Mucosa of descending colon (tissue), 3 donors: ENCODE measurements around the gene TNNC1. TPM values are rescaled to one million over a fixed set of nuclear protein-coding genes. Genes with fewer than 3 reads are reported as not detected.

Source experiments
- ATAC-seq: fragments of 200-7000 bp; cut with Tn5 transposase; one replicate; pipeline ENCODE4 v1.9.1; 2020; ENCODE audit warnings: mild to moderate bottlenecking, moderate library complexity
- DNase-seq, 3 donors: peaks; one replicate each; pipeline ENCODE4 v3.0.0-alpha.2; 2020
- H3K36me3 ChIP-seq: fragments of 200-600 bp; one replicate; pipeline ENCODE4 v1.8.0; 2021; ENCODE audit warnings: low read depth, mild to moderate bottlenecking
- H3K4me1 ChIP-seq: fragments of 200-600 bp; one replicate; pipeline ENCODE4 v1.8.0; 2021; ENCODE audit warnings: low read depth, mild to moderate bottlenecking
- H3K4me3 ChIP-seq: fragments of 200-600 bp; one replicate; pipeline ENCODE4 v1.8.0; 2021; ENCODE audit warnings: mild to moderate bottlenecking
- H3K9me3 ChIP-seq: fragments of 200-600 bp; one replicate; pipeline ENCODE4 v1.8.0; 2021; ENCODE audit warnings: mild to moderate bottlenecking
- CTCF ChIP-seq: fragments of 200-600 bp; IDR thresholded peaks from one replicate; pipeline ENCODE4 v1.8.0; 2022; ENCODE audit warnings: antibody characterized with exemption, mild to moderate bottlenecking
- intact Hi-C, 2 donors: fragments of 100-400 bp; cut with DNase I in 1 of 2; cut with micrococcal nuclease in 1 of 2; formaldehyde crosslinking; loops; one replicate each; pipeline versions ENCODE4 v1.11.0 to v1.11.1; 2022; cut with DNase I, micrococcal nuclease
- total RNA-seq, 3 donors: library from RNA; stranded (reverse); fragmentation: NEBNext Ultra II Directional in 2 of 3; extraction: Animal tissue kit (Norgen Biotek cat#: 25700) in 2 of 3; gene quantifications; one replicate each; pipeline versions ENCODE4 v1.2.1 to v1.2.4, GENCODE V29; 2021 to 2023
- donor health status: DM: no; HTN: no; CAD: no; lungs with moderate emphysema.
- donor health status: DM: no; HTN: no; CAD: no.
- donor health status: DM: no; HTN: yes; CAD: no.

The TNNC1 gene
- total RNA-seq, 3 donors from 2014 or later = 0.60 to 6.3 (median 2.5) TPM

GRCh38 chr3:52439426-52440248 lies 14.2 kb downstream of the TNNC1 start:
- DNase-seq (no peak), ATAC-seq (no peak)
- TF ChIP-seq CTCF = no peak
- no peak overlapping the region for H3K4me3 ChIP-seq
- H3K4me1 ChIP-seq = no peaks in the 10 kb centered on the region
- intact Hi-C loops = no loop called here
- H3K9me3 ChIP-seq = no peaks in the 10 kb centered on the region
- H3K36me3 ChIP-seq = no peaks in the 10 kb centered on the region

DNA sequence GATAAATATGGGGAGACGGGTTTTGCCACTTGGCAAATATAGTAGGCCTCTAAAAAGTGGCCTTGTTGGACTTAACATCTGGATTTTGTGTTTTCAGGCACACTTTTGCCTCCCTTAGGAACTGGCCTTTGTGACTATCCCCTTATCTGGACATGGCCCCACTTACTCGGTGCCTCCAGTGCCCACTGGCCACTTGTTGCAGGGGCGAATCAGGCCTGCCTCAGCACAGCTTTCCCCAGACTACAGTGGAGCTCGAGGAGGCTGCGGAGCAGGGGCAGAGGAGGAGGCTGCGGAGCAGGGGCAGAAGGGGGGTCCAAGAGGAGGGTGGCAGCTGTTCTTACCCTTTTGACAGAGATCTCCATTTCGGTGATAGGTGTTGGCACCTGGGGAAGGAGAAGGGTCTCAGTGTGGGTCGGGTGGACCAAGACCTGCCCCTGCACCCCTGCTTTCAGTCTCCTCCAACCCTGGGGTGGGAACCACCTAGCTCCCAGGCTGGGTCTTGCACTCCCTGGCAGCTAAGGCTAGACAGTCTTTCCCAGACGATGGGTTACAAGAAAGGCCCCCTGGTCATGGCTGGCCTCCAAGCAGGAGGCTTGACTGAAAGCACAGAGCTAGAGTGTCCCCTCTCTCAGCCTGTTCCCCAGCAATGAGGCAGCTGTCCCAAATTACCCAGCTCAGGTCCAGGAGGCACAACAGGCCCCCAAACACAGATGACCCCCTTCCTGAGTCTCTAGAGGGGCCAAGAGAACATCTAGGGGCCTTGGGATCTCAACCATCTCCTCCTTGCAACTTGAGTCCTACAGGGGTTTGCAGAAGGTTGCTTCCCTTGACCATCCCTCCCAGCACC lies 15.0 kb downstream of the TNNC1 start:
- intact Hi-C loops = no loop called here
- DNase-seq = no peak
- Histone ChIP-seq H3K36me3 (no peaks in the 10 kb centered on the region), H3K9me3 (no peaks in the 10 kb centered on the region), H3K4me1 (no peaks in the 10 kb centered on the region), H3K4me3 (no peak overlapping the region)
- TF ChIP-seq CTCF = no peak
- ATAC-seq = no peak

- ATAC-seq (no peak), DNase-seq (no peak)
- no peak for TF ChIP-seq CTCF
- intact Hi-C loops = no loop called here
- H3K4me3 ChIP-seq = no peak overlapping the region
- no peaks in the 10 kb centered on the region for H3K4me1 ChIP-seq
- H3K9me3 ChIP-seq = no peaks in the 10 kb centered on the region
- H3K36me3 ChIP-seq = no peaks in the 10 kb centered on the region
Observed at GRCh38 chr3:52438104-52438376, 15.8 kb downstream of the TNNC1 start.

- no peaks in the 10 kb centered on the region for H3K9me3 ChIP-seq
- DNase-seq (peak; percentile 70 to 82 (median 75)), ATAC-seq (peak; percentile 85)
- no peaks in the 10 kb centered on the region for H3K36me3 ChIP-seq
- no peak overlapping the region for H3K4me3 ChIP-seq
- H3K4me1 ChIP-seq = no peaks in the 10 kb centered on the region
- TF ChIP-seq CTCF = no peak
- intact Hi-C loops = no loop called here
Observed at GRCh38 chr3:52437326-52438103, 16.3 kb downstream of the TNNC1 start.

DNA sequence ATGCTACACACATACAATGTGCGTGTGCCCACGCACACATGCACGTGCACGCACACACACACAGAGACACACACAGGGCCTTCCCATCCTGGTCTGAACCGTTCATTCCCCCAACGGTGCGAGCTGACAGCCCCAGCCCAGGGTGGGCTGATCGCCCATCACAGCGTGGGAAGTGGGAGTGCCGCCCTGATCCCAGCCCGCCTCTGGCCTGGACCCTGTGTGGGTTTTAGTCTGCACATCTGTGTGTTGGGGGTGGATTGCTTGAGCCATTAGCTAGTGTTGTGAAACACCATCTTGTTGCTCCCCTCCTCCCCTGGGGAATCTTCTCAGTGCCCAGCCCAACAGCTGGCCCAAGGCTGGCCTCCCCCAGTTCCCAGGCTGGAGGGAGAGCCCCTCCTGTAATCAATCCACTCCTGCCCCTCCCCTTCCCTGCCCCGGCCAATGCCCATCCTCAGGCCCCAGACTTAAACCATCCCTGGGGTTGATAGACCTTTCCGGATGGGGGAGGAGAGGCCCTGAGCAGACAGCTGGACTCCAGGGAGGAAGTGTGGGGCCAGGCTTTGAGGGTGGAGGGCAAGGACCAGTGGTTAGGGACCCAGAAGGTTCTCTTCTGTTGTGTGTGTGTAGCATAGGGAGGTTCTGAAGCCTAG lies 17.2 kb downstream of the TNNC1 start:
- no peaks in the 10 kb centered on the region for H3K36me3 ChIP-seq
- no peaks in the 10 kb centered on the region for H3K9me3 ChIP-seq
- intact Hi-C loops = no loop called here
- no peak for ATAC-seq
- H3K4me3 ChIP-seq = no peak overlapping the region
- DNase-seq = no peak
- no peaks in the 10 kb centered on the region for H3K4me1 ChIP-seq
- TF ChIP-seq CTCF = no peak
